Fibroblast of upper back skin (primary cell): ENCODE results near the gene RPL35.
A peak's percentile ranks its signal among the peaks of the same experiment; 100 is the strongest.

Experiments used
- DNase-seq: peaks from one replicate; pipeline ENCODE4 v3.0.0-alpha.2; 2013

RPL35 gene

DNA sequence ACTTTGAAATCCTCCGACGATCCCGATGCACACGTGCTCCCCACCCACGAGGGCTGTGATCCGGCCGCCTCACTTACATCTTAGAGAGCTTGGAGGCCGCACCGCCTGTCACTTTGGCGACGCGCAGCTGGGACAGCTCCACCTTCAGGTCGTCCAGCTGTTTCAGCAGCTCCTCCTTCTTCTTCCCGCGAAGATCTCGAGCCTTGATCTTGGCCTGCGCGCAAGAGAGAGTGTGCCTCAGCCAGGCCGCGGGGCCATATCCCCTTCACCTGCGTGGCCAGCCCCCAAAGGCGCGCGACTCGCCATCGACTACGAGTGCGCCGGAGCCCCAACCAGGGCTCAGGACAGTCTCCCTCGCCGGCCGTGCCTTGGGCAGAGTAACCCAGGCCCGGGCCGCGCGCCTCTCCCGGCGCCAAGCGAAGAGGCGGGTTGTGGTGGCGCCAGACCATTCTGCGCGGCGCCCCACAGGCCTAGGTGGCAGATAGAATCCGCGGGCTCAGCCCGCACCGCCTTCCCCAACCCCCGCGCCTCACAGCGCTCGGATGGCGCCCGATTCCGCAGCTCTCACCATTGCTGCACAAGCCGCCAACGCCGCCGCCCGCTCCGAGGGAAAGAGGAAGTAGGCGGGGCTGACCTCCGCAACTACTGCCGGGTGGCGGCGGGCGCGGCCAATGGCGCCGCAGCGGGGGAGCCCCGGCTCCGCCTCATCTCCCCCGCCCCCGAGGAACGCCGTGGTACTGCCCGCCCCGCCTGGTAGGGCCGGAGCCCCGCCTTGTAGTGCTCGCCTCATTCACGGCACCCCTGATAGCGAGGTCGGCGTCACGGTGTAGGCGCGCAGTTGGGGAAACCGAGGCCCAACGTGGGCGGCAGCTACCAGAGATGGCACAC is at the start of gene RPL35, which contains the start of gene ARPC5L:
Gene RPL35, minus strand, starts transcription at position 616 of the 888 bp plus-strand sequence. Its CDS starts 45 bp downstream, at position 571.
Gene ARPC5L, plus strand, starts transcription at position 789 of the 888 bp plus-strand sequence. CDS start 7,161 bp downstream, outside the sequence.
- DNase-seq = peak; percentile 92

DNA sequence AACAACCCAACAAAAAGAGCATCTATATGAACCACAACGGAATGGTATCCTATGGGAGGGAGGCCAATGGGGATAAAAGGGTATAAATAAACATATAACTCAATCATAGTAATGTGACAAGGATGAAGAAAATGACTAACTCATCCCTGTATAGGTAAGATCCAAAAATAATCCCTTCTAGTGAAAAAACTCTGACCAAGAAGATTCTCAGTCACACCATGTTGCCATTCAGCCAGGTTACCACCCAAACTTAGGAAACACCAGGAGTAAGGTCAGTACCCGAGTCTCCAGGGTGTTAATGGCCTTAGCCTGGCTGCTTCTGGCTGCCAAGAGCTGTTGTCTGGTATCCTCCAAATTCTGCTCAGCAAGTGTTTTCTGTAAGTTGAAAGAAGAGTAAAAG is 46.3 kb upstream of the RPL35 start:
- no peak for DNase-seq

DNA sequence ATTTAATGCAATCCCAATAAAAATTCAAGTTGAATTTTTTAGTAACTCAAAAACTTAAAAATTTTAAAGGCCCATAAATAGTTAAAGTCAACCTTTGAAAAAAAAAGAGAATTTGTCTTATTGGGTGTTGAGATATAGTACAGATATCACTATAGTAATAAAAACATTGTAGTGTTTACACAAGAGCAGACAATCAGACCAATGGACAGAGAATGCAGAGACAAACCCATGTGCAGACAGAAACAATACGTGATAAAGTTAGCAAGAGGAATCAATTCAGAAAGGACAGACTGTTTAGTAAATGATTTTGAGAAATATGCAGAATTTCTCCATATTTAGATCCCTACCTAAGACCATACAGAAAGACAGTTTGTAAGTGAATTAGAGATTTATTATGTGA is 45.2 kb upstream of the RPL35 start:
- DNase-seq = no peak

DNA sequence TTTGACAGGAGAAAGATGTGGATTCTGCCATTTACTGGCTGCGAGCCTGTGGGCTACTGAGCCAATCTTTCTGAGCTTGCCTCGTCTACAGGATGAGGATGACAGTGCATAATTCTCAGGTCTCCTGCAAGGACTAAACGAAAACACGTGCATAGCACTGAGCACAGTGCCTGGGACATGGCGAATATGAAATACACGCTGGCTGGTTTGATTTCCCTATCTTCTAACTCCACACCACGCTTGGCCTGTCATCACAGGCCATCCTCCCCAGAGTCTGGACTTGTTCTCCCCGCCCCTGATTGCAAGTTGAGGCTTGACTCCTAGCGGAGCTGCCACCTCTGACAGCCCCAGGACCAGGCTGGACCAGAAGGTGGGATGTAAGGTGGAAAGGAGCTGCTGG is 38.1 kb upstream of the RPL35 start:
- no peak for DNase-seq

DNA sequence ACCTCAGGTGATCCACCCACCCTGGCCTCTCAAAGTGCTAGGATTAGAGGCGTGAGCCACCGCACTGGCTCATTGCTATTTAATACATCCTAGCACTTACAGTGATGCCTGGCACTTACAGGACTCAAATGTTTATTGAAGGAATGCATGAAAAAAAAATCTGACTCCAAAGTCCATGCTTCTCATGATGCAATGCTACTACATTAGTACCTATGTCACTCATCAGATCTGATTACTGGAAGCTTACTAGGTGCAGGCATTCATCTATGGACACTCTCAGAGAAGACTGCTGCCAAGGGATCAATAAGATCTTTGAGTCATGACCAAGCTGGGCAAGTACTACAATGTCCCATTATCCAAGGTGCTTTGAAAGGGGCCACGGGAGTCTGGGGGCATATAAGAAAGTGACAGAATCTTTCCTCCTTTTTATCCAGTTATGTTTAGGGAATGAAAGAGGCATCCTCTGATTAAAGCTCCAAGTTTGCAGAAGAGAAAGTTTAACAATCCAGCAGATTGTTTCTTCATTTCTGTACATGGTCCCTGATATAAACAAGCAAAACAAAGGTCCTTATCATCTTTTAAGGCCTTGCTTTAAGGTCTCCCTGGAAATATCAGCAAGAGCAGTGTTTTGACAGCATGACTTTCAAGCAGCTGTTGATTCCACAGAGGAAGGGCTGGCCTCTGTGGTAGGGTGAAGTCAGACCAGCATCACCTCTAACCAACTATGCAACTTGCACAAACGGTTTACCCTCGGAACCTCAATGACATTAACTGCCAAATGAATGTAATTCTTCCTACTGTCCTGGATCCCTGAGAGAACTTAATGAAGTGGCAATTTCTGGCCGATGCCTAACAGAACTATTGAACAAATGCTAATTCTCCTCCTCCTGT is 36.1 kb upstream of the RPL35 start:
- DNase-seq = no peak

DNA sequence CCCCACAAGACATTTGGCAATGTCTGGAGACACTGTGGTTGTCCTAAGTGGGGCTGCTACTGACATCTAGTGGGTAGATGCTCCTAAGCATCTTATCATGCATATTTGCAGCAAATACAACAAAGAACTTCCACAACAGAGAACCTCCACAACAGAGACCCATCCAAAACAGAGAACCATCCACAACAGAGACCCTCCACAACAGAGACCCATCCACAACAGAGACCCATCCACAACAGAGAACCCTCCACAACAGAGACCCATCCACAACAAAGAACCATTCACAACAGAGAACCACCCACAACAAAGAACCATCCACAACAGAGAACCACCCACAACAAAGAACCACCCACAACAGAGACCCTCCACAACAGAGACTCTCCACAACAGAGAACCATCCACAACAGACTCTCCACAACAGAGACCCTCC is 33.0 kb upstream of the RPL35 start:
- DNase-seq = peak; percentile 41

DNA sequence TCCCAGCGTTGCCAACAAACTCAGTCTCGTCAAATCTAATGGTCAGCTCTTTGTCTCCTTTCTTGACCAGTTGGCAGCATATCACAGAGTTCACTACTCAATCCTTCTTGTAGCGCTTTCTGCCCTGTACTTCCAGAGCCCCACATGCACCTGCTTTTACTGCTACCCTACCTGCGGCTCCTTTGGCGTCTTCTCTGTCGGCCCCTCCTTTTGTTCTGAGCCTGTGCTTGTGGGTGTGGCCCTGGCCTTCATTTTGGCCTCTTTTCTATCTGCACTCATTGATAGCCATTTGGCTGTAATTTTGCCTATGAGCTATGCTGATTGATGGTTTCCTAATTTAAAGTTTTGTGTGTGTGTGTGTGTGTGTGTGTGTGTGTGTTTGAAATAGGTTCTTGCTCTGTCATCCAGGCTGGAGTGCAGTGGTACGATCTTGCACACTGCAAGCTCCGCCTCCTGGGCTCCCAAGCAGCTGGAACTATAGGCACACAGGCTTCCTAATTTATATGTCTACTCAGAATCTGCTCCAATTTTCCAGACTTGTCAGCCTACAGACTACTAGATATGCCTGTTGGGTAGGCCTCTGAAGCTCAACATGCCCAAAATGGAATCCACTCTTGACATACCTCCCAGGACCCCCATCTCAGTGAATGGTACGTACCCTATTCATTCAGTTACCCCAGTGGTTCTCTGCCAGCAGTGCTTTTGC is 32.4 kb upstream of the RPL35 start:
- no peak for DNase-seq

DNA sequence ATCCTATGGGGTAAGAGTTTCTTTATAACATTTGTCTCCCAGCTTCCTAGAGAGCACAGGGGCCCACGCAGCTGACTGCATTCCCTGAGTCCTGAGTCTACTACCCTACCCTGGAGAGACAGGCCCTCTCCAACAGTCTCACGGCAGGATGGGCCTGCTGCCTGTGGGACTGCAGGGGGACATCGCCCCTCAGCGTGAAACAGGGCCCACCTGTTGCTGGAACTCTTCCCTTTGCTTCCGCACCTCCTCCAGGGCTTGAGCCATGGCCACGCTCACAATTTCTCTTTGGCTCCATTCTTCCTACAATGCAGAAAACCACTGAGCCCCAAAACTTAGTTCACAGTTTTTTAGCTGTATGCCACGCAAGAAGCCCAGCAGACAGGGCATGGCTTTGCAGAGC is 28.4 kb upstream of the RPL35 start:
- no peak for DNase-seq

DNA sequence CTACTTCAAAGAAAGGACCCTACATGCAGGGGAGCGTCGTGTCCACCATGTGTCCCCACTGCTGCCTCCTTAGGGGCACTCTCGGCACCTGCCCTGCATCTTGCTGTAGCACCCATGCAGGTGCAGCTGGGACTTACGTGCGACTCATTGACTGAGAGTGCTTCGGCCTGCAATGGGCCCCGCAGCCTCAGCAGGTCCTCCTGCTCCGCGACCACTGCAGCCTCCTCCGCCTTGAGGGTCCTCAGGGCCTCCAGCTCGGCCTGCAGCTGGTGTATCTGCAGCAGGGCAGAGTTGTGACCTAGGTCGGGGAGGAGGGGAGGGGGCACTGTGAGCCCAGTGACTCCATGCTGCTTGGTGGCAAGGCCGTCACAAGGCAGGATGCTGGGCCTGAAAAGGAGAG is 27.2 kb upstream of the RPL35 start:
- DNase-seq = no peak

DNA sequence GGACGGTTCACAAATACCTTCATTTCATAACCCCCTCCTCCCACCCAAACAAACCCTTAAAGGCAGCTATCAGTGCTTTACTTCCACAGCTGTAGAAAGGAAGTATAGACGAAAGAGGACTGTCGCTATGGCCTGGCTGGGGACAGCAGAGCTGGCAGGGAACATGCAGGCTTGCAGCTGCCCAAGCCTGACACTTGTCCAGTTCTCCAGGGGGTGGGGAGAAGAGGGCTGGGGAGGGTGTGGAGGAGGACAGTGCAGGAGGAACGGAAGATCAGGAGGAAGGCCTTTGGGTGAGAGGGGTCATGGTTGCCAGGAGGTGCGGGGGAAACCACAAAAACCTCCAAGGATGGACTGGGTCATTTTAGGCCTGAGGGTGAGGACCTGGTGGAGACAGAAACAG is 26.1 kb upstream of the RPL35 start:
- DNase-seq = no peak

DNA sequence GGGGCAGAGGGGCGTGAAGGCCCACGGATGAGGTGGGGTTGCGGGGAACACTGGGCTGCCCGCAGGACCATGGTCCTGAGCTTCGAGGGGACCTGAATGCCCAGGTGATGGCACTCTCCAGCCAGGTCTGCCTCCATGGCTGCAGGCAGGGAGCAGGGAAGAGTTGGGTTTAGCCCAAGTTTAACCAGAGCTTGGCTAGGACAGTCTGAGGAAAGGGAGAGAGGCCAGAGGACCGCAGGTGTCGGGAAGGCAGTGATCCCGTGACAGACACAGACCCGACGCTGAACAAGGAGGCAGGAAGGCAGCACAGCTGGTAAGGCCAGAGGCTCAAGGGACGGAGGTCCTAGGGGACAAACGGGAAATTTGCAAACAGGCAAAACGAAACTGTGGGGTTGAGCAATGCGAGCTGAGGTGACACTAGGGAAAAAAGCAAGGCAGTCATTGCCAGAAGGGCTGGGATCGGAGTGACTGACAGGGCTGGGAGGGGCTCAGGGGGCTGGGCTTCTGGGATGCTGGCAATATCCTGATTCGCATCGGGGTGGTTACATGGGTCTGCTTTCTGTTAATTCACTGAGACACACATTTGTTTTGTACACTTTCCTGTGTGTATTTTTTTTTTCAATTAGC is 25.2 kb upstream of the RPL35 start:
- DNase-seq = no peak

DNA sequence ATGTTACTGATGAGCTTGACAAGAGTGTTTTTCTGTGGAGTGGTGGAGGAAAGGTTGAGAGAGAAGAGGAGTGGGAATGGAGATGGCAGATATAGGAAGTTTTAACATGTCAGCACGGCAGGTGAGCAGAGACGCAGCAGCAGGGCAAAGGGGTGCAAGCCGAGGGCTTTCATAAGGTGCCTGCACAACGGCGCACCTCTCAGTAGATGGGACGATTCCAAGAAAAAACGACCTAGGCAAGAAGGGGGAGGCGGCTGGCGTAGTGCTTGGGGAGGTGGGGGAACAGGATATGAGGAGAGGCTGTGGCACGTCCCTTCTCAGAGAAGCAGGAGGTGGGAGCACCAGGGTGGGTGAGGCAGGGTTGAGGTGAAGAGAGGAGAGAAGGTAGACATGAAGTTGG is 24.7 kb upstream of the RPL35 start:
- DNase-seq = no peak

DNA sequence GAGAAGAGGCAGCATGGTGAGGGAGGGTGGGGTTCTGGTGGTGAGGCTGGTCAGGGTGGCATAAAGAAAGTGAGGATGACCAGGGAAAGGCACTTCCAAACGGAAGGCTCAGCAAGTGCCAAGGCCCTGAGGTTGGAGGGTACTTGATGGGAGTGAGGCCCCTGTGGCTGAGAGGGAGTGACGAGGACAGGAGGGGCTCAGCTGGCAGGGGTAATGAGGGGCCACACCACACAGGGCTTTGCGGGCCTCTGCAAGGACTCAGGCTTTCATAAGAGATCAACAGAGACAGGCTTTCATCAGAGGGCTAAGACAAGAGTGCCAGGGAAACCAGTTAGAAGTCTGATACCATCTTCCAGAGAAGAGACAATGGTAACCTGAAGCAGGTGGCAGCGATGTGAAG is 23.8 kb upstream of the RPL35 start:
- no peak for DNase-seq

DNA sequence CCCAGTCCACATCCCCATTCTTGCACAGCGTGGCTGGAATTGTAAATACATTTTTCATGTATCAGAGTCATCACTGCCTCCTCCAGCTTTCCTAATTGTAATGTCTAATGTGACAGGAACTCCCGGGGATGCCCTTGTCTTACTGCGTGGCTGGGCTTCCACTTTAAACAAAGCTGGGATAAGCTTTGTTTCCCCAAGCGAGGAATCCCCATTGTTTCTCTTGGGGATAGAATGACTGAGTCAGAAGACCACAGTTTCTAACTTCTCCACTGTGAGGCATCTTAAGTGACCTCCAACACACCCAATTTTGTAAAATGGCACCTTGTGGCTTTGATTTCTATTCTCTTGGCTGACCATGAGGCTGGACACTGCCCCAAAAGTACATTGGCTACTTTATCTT is 22.6 kb upstream of the RPL35 start:
- DNase-seq = peak; percentile 14

DNA sequence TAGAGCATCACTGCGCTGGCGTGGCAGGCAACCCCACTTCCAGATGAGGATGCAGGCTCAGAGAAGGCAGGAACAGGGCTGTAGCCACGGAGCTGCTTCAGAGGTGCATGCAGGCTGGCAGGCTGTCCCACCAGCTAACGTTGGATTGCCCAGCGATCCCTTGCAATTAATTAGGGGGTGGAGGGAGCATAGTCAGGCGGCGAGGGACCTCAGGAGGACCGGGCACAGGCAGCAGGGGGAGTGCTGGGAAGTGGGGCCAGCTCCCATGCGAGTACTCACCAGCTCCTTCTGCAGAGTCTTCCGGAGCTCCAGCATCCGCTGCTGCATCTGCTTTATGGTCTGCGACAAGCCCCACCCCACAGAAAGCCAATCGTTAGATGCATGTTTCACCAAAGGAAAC is 20.5 kb upstream of the RPL35 start:
- DNase-seq = no peak

DNA sequence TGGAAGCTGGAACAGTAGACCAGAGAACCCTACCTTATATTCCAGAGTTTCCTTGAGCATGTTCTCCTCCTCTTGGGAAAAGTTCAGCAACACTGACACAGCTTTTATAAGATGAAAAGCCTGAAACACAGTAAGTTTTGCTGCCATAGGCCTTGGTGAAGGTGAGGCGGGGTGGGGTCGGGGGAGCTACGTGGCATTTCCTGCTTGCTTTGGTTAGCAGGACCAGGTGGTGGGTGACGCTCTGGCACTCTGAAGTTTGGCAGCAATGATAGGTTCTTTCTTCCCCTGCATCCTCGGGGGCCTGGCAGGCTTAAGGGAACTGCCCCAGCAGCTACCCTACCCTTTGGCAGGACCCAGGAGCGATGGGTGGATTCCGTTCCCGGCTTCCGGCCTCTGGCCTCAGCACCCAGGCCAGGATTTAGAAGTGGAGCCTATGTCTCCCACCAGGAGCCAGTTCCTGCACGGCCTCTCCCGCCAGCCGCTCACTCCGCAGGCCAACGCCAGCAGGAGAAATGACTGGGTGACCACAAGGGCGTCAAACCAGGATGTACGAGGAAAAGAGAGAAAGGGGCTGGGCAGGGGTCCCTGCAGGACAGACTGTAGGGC is 19.5 kb upstream of the RPL35 start:
- no peak for DNase-seq

DNA sequence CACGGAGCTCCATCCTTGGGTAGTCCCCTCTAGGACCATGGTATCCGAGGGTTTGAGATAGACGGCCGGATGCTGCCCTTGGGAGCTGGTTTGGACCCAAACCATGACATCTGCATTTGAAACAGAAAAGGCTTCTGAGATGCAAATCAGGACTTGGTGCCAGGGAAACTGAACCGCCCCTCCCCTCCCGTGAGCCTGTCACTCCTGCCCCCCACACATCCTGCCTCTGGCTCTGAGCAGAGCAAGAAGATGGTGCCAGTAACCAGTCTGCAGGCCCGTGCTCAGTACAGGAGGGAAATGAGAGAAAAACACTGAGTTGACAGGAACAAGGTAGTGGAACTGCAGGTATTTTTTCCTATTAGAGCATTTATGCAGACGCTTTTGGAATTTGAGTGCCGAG is 18.7 kb upstream of the RPL35 start:
- DNase-seq = no peak

DNA sequence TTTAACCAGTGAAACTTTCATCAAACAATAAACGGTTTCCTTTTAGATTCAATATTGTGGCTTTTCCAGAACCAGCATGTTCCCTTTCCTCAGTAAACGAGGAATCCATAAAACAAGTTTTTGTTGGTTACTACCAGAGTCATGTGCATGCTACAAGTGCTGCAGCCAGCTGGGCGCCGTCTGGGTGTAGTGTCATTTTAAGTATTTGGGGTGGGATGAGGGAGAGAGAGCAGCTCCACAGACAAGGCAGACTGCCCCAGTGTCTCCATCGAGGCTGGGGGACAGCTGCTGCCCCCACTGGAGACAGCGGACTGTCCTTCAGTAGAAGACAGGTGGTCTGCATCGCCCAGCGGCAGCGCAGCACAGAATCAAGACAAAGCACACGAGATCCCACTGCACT is 17.5 kb upstream of the RPL35 start:
- DNase-seq = no peak

DNA sequence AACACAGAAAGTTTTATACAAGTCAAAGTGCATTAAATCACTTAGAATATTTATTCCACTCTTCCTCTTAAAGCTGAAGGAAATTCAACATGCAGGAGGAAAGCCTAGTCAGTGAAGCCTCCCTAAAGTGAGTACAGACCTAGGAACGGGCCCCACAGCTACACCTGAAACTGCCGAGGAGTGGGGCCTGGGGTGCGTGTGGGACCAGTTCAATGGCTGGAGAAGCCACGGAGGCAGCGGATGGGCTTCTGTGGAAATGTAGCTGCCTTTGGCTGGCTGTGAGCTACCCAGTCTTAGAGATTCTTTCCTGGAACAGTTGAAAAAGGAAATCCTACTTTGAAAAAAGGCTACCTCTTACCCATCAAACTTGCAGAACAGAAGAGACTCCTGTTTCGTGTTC is 16.8 kb upstream of the RPL35 start:
- DNase-seq = no peak

DNA sequence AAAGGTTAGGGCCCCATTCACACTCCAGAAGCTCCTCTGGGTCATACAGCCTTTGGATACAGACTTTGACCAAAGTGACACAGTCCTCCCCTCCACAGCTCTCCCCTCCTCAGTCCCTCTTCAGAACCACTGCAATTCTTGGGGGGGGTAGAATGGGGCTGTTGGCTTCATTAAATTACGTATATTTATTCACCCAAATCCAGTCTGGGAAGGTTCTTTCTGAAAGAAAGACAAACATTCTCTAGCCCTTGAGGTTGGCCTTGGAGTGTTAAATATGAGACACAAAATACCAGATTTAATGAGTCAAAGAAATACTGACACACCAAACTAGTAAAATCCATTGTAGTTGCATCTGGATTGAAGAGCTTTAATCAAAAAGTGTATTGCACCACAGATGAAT is 16.3 kb upstream of the RPL35 start:
- DNase-seq = no peak

DNA sequence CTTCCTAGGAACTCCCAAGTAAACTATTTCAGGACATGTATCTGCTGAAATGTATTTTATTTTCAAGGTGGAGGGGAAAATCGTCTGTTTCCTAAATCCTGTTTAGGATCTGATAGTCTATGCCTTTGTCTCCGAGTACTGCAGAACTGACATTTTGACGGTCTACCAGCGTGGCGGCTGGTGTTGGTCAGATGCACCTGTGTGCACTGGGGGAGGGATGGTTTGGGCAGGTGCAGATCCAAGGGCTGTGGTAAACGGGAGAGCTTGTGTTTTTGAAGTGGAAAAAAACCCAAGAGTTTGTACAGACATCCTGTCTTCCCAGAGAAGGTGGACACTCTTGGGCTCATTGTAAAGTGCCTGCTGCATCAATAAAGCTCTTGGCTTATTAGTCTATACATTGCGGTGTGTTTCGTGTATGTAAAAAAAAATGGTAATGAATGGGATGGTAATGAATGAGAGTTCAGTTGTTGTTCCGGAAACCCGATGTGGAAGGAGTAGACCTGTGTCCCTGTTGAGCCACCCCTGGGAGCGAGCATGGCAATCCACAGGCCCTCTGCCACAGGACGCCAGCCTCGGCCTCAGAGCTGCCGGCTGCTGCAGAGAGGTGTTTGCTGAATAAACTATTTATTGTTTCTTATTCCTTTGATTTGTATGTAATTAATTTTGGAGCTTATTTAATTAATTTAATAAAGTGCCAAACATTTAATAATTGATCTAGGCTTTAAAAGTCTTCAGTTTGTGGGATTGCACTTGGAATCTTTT is 15.4 kb upstream of the RPL35 start:
- no peak for DNase-seq
